Activated T-cell treated with anti-CD3 and anti-CD28 coated beads, Interleukin-2, amount 50 U/mL, for 72 hours (primary cell): ENCODE results near the gene C16orf96. TPM values are rescaled to one million over a fixed set of nuclear protein-coding genes. Genes with fewer than 3 reads are reported as not detected.

Experiments used
- ATAC-seq, 2 donors: fragments of 150-1000 bp; cut with Tn5 transposase; replicated peaks in 1 of 2; 2 replicates each; pipeline ENCODE4 v1.10.0; 2021; ENCODE audit warnings: moderate library complexity in 2 of 2, mild to moderate bottlenecking in 1 of 2
- DNase-seq, 2 donors: peaks; one replicate each; pipeline ENCODE4 v3.0.0; 2021 to 2022; ENCODE audit warnings: mixed read lengths in 1 of 2
- H3K27ac Mint-ChIP-seq: one replicate; pipeline ENCODE4 v1.8.0; 2022; ENCODE audit warnings: mild to moderate bottlenecking, moderate library complexity, mixed read lengths
- H3K27me3 Mint-ChIP-seq: one replicate; pipeline ENCODE4 v1.8.0; 2022; ENCODE audit warnings: low read depth, mixed read lengths
- H3K36me3 Mint-ChIP-seq, 2 donors: one replicate each; pipeline ENCODE4 v1.8.0; 2022; ENCODE audit warnings: mixed read lengths in 2 of 2, mild to moderate bottlenecking in 1 of 2; ENCODE audit not compliant: insufficient read depth in 2 of 2
- H3K4me1 Mint-ChIP-seq: one replicate; pipeline ENCODE4 v1.8.0; 2022; ENCODE audit warnings: low read depth, mixed read lengths
- H3K4me3 Mint-ChIP-seq, 2 donors: one replicate each; pipeline ENCODE4 v1.8.0; 2022; ENCODE audit warnings: mild to moderate bottlenecking in 2 of 2, mixed read lengths in 2 of 2, moderate library complexity in 2 of 2
- H3K9me3 Mint-ChIP-seq, 2 donors: one replicate each; pipeline ENCODE4 v1.8.0; 2022; ENCODE audit warnings: mixed read lengths in 2 of 2
- total RNA-seq, 2 donors: library from RNA; stranded (reverse); gene quantifications; one replicate each; pipeline ENCODE4 v1.2.3, GENCODE V29; 2022

C16orf96 gene
- total RNA-seq, 2 donors from 2014 or later = 0.51 to 0.55 TPM

DNA sequence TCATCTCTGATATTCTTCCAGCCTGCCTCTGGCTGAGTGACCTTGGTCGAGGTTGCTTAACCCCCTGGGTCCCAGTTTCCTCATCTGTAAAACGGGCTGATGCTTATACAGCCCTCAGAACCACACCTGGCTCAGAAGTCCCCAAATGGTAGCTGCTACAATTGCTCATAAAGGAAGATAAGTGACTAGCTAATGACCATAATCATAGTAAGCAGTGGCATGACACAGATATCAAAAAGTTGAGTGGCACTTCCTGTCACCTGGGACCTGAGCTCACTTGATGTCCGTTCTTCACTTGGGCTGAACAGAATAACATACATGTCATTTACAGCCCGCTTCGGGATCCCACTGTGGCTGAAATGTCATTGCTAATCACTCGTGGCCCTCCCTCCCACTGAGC, 70.3 kb downstream of the C16orf96 start:
- Mint-ChIP-seq H3K4me1 (peaks cover 40% of the 10 kb centered on the region), H3K9me3 (no peaks in the 10 kb centered on the region)

DNA sequence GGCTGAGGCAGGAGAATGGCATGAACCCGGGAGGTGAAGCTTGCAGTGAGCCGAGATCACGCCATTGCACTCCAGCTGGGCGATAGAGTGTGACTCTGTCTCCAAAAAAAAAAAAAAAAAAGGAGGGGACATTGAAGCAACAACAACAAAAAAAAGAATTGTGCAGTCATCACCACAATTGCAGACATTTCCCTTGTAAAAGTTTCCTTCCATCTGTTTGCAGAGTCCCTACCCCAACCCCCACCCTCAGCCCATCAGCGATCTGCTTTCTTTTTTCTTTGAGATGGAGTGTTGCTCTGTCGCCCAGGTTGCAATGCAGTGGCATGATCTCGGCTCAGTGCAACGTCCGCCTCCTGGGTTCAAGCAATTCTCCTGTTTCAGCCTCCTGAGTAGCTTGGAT, 72.1 kb downstream of the C16orf96 start:
- no peak for ATAC-seq
- no peaks in the 10 kb centered on the region for H3K9me3 Mint-ChIP-seq

More for the DNA sequence above, 70.3 kb downstream of the C16orf96 start:
- Mint-ChIP-seq H3K27ac (peak overlapping the region; percentile 96), H3K27me3 (no peaks in the 10 kb centered on the region), H3K4me3 (peak overlapping the region; percentile 98), H3K36me3 (peaks cover 4 to 13% of the 10 kb centered on the region in 2 donors)
- DNase-seq = no peak
- no peak for ATAC-seq

DNA sequence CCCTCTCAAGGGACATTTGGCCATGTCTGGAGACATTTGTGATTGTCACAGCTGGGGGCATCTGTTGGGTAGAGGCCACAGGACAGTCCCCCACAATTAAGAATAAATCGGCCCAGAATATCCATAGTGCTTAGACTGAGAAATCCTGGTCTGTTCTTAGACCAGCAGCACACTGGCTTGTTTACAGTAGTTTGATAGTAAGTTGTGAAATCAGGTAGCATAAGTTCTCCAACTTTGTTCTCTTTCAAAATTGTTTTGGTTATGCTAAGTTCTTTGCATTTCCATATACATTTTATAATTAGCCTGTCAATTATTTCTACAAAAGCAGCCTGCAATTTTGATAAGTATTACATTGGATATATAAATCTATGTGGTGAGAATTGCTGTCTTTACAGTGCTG, 75.3 kb downstream of the C16orf96 start:
- Mint-ChIP-seq H3K27me3 (no peaks in the 10 kb centered on the region), H3K27ac (no peak overlapping the region)

More for the DNA sequence above, 72.1 kb downstream of the C16orf96 start:
- H3K4me1 Mint-ChIP-seq = peaks cover 40% of the 10 kb centered on the region
- peaks cover 4 to 15% of the 10 kb centered on the region in 2 donors for H3K36me3 Mint-ChIP-seq
- H3K27ac Mint-ChIP-seq = no peak overlapping the region
- H3K4me3 Mint-ChIP-seq = no peak overlapping the region
- DNase-seq = no peak
- no peaks in the 10 kb centered on the region for H3K27me3 Mint-ChIP-seq

DNA sequence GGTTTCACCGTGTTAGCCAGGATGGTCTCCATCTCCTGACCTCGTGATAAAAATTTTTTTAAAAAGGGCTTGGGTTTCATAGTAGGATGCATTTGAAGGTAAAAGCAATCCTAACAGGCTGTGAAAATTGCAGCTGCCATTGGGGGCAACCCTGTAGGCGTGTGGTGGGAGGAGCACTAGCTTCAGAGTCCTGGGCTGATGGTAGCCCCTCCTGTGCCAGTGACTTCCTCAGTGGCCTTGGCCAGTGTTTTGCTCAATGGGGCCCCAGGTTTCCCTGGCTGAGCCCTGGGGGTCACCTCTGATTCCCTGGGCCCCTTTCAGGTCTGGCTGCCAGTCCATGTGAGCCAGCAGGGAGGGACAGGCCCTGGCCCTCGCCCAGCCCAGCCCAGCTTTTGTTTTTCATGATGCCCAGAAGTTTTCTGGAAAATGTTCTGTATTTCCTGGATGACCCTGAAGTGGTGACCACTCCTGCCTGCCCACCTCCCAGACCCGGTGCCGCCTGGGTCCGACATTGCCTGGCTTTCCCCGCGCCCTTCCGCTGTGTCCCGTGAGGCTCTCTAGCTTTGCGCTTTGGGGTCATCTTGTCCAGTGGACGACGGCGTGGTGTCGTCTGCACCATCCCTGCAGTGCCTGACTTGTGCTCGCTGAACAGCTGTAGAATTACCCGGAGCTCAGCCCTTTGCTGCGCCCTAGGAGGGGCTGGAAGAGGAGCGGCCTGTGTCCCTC, 77.9 kb downstream of the C16orf96 start:
- Mint-ChIP-seq H3K27ac (no peak overlapping the region), H3K4me1 (peaks cover 8% of the 10 kb centered on the region), H3K4me3 (no peak overlapping the region), H3K27me3 (no peaks in the 10 kb centered on the region), H3K36me3 (peaks cover 0 to 9% of the 10 kb centered on the region in 2 donors), H3K9me3 (no peaks in the 10 kb centered on the region)
- no peak for ATAC-seq
- no peak for DNase-seq

More for the DNA sequence above, 75.3 kb downstream of the C16orf96 start:
- Mint-ChIP-seq H3K4me3 (no peak overlapping the region), H3K36me3 (peaks cover 2 to 12% of the 10 kb centered on the region in 2 donors), H3K9me3 (no peaks in the 10 kb centered on the region), H3K4me1 (peaks cover 22% of the 10 kb centered on the region)
- no peak for DNase-seq
- no peak for ATAC-seq

DNA sequence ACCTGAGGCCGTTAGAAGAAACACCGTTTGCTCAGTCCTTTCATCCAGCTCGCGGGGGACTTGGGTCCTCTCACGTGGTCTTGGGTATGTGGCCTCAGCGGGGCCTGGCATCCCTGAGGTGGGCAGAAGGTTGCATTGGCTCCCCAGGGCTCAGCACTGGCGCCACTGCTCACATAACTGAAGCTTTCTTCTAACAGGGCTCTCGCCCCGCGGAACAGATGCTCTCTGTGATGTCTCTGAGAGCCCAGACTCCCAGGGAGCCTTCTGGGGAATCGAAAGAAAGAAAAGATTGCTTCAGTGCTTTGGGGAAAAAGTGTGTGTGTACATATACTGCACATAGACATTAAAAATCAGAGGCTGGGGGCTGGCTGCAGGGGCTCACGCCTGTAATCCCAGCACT, 78.6 kb downstream of the C16orf96 start:
- Mint-ChIP-seq H3K27ac (no peak overlapping the region), H3K9me3 (no peaks in the 10 kb centered on the region), H3K4me3 (no peak overlapping the region), H3K4me1 (peaks cover 8% of the 10 kb centered on the region), H3K27me3 (no peaks in the 10 kb centered on the region), H3K36me3 (peaks cover 0 to 4% of the 10 kb centered on the region in 2 donors)
- DNase-seq = no peak
- no peak for ATAC-seq

DNA sequence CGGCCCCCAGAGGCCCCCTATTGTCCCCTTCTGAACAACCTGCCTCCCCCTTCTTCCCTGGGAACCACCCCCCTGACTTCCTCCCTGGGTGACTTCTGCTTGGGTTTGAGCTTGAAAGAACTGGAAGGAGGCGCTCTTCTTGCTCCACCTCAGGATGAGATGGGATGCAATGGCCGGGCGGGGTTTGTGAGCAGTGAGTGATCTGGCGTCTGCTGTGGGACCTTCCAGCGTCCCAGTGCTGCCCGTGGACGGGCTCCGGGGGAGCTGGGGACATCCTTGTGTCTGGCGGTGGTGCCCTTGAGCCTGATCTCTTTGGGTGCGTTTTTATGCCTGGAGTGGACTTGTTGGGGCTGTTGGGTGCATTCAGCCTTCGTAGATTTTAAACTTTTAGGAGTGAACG, 80.1 kb downstream of the C16orf96 start:
- no peaks in the 10 kb centered on the region for H3K9me3 Mint-ChIP-seq
- peaks cover 21% of the 10 kb centered on the region for H3K4me1 Mint-ChIP-seq
- no peak overlapping the region for H3K4me3 Mint-ChIP-seq
- DNase-seq (no peak), ATAC-seq (no peak)
- no peaks in the 10 kb centered on the region for H3K27me3 Mint-ChIP-seq
- H3K27ac Mint-ChIP-seq = no peak overlapping the region
- peaks cover 0 to 2% of the 10 kb centered on the region in 2 donors for H3K36me3 Mint-ChIP-seq

DNA sequence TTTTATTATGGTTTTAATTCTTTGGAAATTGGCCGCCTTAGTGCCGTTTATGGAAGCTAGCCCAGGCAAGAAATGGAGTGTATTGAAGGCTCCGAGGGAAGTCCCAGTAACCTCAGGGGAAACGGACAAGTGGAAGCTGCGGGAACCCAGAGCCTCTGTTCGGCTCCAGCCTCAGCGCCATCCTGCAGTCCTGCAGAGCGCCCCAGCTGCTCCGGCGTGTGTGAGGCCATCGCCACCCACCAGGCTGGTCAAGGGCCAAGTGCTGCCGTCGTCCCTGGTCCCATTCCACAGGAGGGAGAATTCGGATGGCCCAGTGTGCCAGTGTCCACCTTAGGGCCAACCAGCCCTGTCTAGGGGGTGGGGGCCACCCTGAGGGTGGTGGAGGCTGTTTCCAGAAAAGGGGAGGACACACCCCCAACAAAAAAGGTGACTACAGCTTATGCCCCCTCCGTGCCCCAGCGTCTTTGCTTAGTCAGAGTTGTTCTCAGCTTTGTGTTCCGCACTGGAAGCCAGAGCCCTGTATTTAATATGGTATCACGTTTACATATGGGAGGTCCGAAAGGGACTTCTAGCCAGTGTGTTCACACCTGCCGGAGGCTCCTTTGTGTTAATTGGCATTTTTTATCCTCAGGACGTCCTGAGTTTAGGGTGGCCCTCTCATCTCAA, 81.5 kb downstream of the C16orf96 start:
- Mint-ChIP-seq H3K27me3 (no peaks in the 10 kb centered on the region), H3K9me3 (no peaks in the 10 kb centered on the region), H3K4me1 (peaks cover 24% of the 10 kb centered on the region), H3K36me3 (no peaks in the 10 kb centered on the region), H3K4me3 (no peak overlapping the region), H3K27ac (no peak overlapping the region)
- no peak for DNase-seq
- ATAC-seq = no peak

DNA sequence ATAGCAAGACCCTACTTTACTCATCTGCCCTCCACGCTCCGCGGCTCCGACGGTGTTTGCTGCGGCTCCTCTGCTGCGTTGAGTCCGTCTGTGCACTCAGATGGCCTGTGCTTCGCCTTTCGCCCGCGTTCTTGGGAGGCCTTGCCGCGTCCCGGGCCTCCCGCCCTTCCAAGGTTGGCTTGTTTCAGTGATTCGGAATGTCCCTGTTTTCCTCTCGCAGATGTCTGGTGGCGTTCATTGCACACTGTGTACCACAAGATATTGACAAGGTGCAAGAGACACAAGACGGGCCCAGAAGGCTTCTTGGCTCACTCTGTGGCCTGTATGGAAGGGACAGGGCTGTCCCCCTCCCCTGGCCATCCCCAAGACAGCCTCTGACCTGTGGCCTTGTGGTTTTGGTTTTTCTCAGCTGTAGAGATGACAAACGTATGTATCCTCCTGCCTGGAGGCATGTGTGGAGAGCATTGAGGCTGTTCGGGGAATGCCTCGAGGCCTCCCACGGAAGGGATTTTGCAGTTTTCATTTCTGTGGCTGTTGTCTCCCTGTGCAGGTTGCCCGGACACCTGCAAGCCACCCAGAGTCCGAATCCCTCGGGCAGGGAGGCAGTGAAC, 83.9 kb downstream of the C16orf96 start:
- Mint-ChIP-seq H3K27me3 (no peaks in the 10 kb centered on the region), H3K9me3 (no peaks in the 10 kb centered on the region), H3K4me3 (no peak overlapping the region), H3K4me1 (peaks cover 24% of the 10 kb centered on the region), H3K27ac (no peak overlapping the region), H3K36me3 (peaks cover 0 to 2% of the 10 kb centered on the region in 2 donors)
- ATAC-seq = no peak
- DNase-seq = no peak

DNA sequence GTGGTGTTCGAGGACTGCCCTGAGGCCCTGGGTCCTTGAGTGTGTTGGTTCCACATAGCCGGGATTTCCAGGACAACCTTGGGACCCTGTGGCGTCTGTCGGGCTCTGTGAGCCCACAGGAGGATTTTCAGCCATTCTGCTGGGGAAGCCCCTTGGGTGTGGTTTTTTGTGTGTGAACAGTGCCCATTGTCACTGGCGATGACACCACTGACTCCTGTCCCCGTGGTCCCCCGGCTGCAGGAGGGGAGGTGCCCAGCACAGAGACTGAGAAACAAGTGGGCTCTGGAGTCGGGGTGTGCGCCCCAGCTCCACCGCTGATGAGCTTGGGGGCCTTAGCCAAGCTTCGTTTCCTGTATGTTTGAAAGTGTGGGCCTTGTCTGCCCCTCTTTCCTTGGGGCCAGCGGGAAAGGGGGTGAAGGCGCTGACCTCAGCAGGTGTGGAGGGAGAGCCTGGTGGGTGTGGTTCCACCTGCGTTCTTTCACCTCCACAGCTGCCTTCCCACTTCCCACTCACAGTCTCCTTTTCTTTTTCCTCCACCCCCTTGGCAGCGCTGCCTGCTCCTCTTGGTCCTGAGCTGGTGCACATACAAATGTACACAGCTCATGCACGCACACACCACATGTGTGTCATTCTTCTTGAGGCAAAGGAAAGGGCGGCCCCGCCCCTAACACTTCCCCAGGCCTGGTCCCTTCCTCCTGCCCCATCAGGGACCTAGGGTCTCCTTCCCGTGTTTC, 84.6 kb downstream of the C16orf96 start:
- no peaks in the 10 kb centered on the region for H3K27me3 Mint-ChIP-seq
- peak overlapping the region; percentile 62 for H3K27ac Mint-ChIP-seq
- no peak overlapping the region for H3K4me3 Mint-ChIP-seq
- peaks cover 30% of the 10 kb centered on the region for H3K4me1 Mint-ChIP-seq
- no peaks in the 10 kb centered on the region for H3K9me3 Mint-ChIP-seq
- H3K36me3 Mint-ChIP-seq = peaks cover 0 to 5% of the 10 kb centered on the region in 2 donors
- DNase-seq (no peak), ATAC-seq (peak in 1 of 2 donors; percentile 32)

DNA sequence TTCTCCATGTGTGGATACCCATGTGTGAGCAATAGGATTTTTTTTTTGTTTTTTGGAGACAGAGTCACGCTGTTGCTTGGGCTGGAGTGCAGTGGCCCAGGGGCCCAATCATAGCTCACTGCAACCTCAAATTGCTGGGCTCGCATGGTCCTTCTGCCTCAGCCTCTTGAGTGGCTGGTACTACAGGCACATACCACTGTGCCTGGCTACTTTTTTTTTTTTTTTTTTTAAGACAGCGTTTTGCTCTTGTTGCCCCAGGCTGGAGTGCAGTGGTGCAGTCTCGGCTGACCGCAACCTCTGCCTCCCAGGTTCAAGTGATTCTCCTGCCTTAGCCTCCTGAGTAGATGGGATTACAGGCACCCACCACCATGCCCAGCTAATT, 85.2 kb downstream of the C16orf96 start:
- Mint-ChIP-seq H3K9me3 (no peaks in the 10 kb centered on the region), H3K4me3 (no peak overlapping the region), H3K27ac (peak overlapping the region; percentile 62), H3K4me1 (peaks cover 34% of the 10 kb centered on the region), H3K36me3 (peaks cover 0 to 5% of the 10 kb centered on the region in 2 donors), H3K27me3 (no peaks in the 10 kb centered on the region)
- no peak for DNase-seq
- ATAC-seq = no peak

DNA sequence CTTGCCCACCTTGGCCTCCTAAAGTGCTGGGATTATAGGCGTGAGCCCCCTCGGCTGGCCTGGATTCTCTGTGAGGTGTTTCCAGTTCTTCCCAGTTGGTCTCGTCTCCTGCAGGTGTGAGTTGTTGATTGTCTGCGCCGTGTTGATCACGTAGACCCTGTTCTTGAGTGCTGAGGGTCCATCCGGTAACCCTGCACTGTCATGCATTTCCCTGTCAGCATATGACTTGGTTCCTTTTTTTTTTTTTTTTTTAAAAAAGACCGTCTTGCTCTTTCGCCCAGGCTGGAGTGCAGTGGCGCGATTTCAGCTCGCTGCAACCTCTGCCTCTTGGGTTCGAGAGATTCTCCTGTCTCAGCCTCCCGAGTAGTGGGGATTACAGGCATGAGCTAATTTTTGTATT, 85.8 kb downstream of the C16orf96 start:
- DNase-seq (no peak), ATAC-seq (no peak)
- peaks cover 0 to 5% of the 10 kb centered on the region in 2 donors for H3K36me3 Mint-ChIP-seq
- no peaks in the 10 kb centered on the region for H3K27me3 Mint-ChIP-seq
- peaks cover 37% of the 10 kb centered on the region for H3K4me1 Mint-ChIP-seq
- H3K27ac Mint-ChIP-seq = no peak overlapping the region
- no peaks in the 10 kb centered on the region for H3K9me3 Mint-ChIP-seq
- no peak overlapping the region for H3K4me3 Mint-ChIP-seq

DNA sequence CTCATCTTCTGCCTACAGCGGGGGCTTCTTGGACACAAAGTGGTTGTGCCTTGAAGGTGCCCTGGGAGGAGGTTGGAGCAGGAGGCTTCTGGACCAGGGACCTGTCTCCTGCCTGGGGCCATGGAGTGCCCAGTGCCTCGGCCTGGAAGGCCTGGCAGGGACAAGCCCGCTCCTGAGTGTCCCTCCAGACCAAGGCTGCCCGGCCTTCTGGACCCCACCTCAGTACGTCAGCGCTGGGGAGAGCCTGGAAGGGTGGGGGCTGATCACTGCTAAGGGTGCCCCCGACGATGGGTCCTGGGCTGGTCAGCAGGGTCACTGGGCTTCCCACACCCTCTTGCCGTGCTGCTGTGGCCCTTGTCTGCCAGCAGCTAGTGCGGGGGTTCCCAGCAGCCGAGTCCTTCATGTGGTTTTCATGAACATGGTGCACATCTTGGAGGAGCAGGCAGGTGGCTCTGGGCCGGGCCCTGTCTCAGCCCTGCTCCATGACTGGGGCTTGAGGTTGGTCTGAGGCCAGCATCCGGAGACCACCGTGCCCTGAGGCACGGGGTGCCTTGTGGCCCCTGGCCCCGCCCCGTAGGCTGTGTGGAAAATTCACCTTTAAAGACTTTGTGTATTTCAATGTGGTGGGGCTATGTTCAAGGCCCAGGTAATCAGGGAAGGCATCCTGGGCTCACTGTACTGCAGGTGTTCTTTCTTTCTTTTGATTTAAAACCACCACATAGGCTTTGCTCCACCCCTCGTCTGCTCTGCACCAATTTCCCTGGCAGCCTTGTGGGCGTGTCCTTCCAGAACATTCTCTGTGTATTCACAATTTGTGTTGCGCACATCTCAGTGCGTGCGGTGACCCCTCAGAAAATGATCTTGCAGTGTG, 90.9 kb downstream of the C16orf96 start:
- Mint-ChIP-seq H3K4me3 (no peak overlapping the region), H3K9me3 (no peaks in the 10 kb centered on the region), H3K27me3 (no peaks in the 10 kb centered on the region), H3K27ac (no peak overlapping the region), H3K36me3 (peaks cover 2 to 17% of the 10 kb centered on the region in 2 donors), H3K4me1 (peaks cover 38% of the 10 kb centered on the region)
- ATAC-seq (no peak), DNase-seq (no peak)
